Adrenal gland (tissue), 5 donors: ENCODE measurements around the gene GPR149.

Experiments
- CTCF ChIP-seq, 6 experiments: fragments of 450-650 bp in 4 of 6; fragments of 200-600 bp in 2 of 6; sonication (generic) in 1 of 6; IDR thresholded peaks; 1 replicate in 5 of 6; 2 replicates in 1 of 6; pipeline versions ENCODE4 v1.5.1 to v1.8.0; 2016 to 2021; ENCODE audit warnings: antibody characterized with exemption in 6 of 6, mild to moderate bottlenecking in 2 of 6, moderate library complexity in 1 of 6
- POLR2A ChIP-seq, 2 donors: fragments of 450-650 bp; IDR thresholded peaks; one replicate each; pipeline ENCODE4 v1.6.1; 2017; ENCODE audit warnings: antibody characterized with exemption in 2 of 2, mild to moderate bottlenecking in 2 of 2, moderate library complexity in 1 of 2
- donor health status: DM: no; HTN: no; CAD: no.

- no peak for TF ChIP-seq POLR2A (IDR thresholded peaks at IDR 0.05)
- TF ChIP-seq CTCF (IDR thresholded peaks at IDR 0.05) = peak; percentile 37 to 65 (median 44)
These were observed 95.0 kb downstream of the GPR149 start for GRCh38 chr3:154334973-154335420.
